ENCODE results near the gene C4BPB.

Gene C4BPB

DNA sequence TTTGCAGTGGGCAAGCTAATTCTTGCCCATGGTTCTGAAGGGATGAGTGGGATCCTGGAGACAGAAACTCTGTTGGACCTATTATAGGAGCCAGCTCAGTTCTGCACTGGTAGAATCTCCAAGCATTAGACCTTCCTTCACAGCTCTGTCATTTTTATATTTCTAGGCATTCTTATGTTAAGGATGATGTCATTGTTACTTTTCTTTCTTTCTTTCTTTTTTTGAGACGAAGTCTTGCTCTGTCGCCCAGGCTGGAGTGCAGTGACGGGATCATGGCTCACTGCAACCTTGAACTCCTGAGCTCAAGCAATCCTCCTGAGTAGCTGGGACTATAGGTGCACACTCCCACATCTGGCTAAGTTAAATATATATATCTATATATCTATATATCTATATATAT lies 28.1 kb upstream of the C4BPB start:
- DNase-seq = no peak

GRCh38 chr1:207062058-207062457 lies 26.6 kb upstream of the C4BPB start:
- no peak for DNase-seq

DNA sequence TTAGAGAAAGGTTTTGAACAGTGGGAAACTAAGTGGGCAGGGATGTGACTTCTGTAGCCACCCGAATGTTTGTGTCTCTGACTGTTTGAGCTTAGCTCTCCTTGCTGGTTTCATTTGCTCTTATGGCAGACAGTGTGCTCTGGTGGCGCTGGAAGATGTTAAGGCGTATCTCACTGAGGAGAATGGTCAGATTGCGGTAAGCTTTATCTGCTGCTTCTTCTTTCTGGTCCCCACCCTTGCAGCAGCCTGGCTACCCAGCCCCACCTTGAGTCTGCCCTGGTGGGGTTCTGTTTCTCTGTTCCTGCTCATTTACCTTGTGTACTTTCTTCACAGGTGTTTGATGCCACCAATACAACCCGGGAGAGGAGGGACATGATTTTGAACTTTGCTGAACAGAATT lies 25.6 kb upstream of the C4BPB start:
- no peak for DNase-seq

DNA sequence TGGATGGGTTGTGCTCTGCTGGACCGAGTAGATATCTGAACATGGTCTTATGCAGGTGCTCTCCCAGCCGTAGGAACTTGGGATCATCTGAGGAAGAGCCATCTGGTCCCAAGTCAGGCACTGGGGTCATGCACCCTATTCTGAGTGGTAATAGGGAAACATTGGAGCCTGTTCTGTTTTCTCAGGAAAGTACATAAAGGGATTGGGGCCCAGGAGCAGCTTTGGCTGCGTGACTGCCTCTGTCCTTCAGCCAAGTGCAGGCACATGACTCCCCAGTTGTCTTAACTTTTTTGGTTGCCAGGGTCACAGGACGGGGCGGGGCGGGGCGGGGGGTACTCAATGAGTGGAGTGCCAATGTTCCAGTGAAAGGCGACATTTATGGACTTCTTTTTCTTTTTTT lies 24.1 kb upstream of the C4BPB start:
- DNase-seq = peak in 1 of 2 donors; percentile 20

- DNase-seq = no peak
Measured at GRCh38 chr1:207067185-207067584, 21.5 kb upstream of the C4BPB start.

DNA sequence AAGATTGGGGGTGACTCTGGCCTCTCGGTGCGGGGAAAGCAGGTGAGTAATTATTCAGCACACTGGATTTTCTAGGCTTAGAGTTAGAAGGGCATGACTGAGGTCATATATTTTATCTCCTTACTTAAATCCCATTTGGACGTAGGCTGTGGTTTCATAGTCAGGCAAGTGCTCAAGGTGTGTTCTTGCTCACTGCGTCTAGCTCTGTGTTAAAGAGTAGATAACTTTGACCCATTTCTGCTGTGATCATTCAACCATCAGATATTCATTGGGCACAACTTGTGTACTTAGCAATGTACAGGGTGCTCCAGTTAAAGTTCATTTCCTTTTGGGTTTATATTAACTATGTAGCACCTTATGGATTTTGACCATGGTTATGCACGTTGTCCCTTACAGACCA lies 21.0 kb upstream of the C4BPB start:
- no peak for DNase-seq

DNA sequence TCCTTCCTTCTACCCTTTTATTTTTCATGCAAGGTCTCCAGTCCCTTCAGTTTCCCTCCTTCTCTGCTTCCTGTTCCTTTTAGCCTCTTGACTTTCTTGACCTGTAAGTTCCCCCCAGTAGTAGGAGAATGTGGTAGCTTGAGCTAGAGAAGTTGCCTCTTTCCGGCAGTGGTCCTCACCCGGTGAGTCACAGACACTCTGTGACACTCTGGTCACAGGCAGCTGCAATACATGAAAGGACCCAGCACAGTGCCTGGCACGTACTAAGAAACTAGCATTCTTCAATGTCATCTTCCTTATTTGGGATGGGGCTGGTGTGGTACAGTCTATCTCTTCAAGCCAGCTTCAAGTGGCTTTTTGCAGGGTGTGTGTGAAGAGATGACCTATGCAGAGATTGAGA lies 19.6 kb upstream of the C4BPB start:
- no peak for DNase-seq

DNA sequence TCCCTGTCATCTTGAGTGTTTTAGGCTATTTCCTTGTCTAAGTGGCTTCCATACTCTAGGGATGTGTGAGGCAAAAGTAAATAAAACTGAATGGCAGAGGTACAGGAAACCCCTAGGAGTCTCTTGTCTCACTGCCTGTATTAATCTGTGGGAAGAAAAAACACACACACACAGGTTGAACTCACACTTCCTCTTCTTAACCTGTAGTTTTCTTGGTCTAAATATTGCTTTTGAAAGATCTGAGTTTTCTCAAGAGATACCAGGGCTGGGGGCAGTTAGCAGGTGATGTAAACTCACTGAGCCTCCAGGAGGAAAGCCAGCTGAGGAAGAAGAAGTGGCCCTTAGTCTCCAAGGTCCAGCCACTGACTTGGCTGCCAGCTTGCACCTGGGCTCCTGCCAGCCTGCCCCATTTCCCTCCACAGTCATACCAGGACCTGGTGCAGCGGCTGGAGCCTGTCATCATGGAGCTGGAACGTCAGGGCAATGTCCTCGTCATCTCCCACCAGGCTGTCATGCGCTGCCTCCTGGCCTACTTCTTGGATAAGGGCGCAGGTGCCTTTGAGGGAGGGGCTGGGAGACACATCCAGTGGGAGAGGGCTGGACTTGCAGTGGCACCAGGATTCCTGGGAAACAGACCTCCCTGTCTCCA lies 18.7 kb upstream of the C4BPB start:
- no peak for DNase-seq

- no peak for DNase-seq
Measured at GRCh38 chr1:207070811-207071210, 17.8 kb upstream of the C4BPB start.

DNA sequence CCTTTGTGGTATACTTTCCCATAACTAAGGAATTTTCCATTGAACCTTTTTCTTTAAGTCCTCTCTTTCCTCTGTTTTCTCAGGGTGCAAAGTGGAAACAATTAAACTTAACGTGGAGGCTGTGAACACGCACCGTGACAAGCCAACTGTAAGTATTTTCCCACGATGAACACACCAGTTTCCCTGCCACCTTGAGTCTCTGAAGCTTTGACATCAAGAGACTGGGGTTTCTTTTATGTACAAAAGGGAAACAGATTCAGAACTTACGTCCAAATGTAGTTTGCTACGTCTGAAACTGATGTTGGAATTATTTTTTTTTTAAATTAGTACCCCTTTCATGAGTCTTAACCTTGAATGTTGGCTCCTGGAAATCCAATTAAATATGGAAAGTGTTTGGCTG lies 17.2 kb upstream of the C4BPB start:
- no peak for DNase-seq

- DNase-seq = no peak
Measured at GRCh38 chr1:207072233-207072632, 16.4 kb upstream of the C4BPB start.

DNA sequence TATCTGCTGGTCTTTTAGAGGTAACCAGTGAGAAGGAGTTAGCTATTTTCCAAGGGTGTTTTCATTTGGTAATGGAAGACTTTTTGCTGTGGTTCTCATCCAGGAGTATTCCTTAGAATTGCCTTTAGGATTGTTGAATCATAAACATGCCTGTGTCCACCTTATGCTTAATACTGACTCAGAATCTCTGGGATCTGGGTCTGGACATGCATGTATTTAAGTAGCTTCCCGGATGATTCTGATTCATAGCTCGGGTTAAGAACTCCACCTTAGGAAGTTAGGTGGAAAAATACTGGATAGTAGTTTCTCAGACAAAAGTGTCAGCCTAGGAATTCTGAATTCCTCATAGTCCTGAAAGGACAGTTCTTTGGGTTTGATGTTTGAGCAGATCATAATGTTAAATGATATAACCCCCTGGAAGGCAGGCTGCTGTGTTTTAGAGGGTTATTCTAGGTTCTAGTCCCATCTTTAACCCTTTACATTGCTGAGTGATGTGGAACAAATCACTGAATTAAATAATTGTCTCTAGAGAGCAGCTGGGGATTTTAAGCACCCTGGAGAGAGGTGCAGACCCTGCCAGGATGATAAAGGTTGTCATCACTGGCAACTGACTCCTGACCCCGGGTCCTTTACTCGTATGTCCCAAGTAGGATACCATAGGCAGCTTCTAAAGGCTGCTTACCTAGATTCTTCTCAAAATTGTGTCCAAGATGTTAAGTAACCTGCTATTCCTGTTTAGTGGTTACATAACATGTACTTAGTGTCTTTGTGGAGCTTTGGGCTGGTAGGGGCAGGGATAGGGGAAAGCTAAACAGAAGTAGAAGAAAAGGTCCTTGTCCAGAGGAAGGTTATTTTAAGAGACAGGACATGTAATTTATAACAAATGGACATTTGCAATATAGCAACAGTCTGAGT lies 14.5 kb upstream of the C4BPB start:
- no peak for DNase-seq

DNA sequence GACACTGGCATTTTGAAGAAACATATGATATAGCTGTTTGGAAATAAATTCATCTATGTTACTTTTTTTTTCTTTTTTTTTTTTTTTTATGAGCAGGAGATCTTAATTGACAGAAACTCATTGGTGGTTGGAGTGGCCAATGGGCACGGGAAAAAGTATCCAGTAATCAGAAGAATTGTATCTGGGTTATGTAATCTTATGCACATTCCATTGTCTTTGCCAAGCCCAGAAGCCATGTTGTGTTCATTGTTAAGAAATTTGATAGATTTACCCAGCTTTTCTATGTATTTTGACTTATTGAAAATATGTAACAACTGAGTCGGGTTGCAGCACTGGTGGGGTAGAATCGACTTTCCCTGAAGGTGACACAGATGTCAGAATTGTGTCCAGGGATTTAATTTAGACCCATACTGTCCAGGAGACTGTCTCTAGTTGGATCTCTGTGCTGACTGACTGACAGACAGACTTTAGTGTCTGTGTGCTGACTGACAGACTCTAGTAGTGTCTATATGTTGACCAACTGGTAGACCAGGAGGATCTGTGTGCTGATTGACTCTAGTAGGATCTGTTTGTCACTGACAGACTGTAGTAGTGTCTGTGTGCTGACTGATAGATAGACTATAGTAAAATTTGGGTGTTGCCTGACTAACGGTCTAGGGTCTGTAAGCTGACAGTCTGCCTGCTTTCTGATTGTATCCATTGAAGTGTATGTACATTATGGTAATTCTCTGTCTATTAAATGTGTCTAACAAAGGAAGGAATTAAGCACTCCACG lies 12.3 kb upstream of the C4BPB start:
- DNase-seq = no peak

DNA sequence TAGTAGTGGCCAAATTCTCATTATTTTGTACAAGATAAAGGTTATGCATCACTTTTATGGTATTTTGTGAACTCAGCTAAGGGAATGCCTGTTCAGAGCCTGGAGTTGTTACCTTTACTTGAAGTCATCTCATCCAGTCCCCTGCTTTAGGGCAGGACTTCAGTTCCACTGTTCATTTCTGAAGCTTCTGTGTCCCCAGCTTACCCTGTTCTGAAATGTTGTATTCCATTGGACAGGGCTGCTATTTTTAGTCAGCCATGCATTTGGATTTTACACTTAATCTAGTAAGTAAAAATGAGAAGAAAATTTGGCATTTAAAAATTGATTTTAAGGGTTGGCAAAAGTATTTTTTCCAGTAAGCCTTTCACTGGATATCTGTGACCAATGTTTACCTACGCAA lies 11.6 kb upstream of the C4BPB start:
- DNase-seq = no peak

DNA sequence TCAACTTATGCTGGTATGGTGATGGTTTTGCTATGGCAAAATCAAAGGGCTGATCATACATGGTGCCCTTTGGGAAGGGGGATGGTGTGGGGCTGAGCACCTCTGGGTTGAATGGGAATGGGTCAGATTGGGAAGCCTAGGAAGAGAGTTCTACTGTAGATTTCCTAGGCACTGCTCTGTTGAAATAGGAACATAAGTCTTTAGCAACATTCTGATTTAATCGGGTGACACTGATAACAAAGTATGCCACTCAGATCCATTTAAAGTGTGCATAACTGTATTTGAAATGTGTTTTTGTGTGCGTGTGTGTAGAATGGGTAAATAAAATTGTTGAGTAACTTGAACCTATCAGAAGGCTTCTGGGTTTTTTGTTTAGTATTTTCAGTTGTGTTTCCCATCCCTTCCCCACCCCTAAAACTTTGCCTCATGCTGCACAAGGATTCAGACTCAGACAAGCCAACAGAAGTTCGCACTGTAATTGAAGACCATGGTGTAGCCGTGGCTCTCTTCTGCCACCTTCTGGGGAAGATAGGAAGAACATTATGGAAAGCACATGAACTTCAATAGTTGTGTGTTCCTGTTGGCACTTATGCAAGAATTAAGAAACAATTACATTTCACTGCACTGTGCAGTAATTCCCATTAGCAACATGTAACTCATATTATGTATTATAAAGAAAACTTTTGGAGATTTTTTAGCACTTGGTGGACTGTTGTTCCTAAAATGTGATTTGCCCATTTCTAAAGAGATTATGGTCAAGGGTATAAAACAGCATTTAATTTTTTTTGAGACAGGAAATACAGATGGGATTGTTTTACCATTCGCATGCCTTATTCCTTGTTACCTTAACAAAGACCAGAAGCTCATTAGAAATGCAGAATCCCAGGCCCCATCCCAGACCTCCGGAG lies 10.9 kb upstream of the C4BPB start:
- DNase-seq = peak; percentile 55 to 69

DNA sequence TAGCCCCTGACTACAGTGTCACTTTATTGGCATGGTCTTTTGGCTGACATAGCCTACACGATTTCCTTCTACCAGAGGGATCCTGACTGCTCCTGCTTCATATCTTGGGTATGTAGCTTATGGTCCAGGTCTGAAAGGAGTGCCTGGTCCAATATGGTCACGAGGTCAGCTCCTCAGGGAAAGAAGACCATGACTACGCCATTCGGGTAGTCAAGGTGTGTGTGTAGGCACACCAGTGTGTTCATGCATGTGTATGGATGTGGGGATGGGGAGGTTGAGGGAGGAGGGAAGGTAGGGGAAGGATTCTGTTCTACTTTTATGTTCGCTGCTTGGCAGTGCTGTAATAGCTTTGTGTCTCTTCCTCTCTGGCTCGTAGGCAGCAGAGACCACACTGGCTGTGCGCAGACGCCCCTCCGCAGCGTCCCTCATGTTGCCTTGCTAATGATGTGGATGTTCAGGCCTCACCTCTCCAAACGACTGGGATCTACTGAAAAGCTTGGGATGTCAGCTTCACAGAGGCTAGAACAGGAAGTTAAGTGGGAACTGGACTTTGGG lies 10.0 kb upstream of the C4BPB start:
- DNase-seq = no peak

- DNase-seq = no peak
Measured at GRCh38 chr1:207079706-207080241, 8.9 kb upstream of the C4BPB start.

GRCh38 chr1:207081088-207081487 lies 7.6 kb upstream of the C4BPB start:
- no peak for DNase-seq

GRCh38 chr1:207081806-207082205 lies 6.9 kb upstream of the C4BPB start:
- no peak for DNase-seq

- DNase-seq = no peak
Measured at GRCh38 chr1:207084232-207084631, 4.4 kb upstream of the C4BPB start.

DNA sequence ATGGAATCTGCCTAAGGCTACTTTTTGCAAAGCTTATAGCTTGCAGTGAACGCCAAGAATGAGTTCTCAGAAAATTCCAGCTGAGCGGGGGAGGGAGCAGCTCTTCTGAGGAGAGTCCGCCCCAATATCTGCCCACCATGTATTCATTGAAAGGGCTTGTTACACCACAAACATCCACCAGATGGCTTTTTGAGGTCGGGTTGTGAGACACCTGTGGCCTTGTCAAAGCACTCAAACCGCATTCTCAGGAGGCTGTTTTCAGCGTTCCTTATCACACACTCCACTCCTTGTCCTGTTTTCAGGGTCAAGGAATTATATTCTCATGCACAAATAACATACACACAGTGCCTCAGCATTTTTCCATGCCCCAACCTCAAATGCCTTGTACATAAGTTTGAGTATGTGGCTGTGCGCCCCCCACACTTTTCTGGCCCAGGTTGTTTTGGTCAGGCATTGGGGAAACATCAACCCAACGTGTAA lies 3.9 kb upstream of the C4BPB start:
- DNase-seq = no peak

DNA sequence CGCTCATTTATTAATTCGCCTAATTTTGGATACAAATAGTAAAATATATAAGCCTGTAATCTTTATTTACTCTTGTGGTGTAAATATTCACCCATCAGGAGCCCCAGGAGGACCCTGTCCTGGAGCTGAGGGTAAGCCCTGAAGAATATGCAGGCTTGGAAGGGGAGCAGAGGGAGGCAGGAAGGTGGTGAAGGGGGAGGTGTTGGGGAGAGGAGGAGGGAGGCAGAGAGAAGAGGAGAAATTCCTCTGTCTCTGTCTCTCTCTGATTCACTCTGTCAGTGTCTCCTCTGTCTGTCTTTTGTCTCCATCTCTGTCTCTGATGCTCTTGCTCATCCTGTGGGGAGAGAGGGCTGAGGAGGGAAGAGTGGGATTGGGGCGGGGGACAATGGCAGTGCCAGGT lies 2.8 kb upstream of the C4BPB start:
- DNase-seq = no peak

Data from hippocampal formation (tissue), 2 donors.